ENCODE data around the gene ADARB2.
"Not testable (repeated sequence)": the region's sequence is repeated elsewhere in the genome, so short reads cannot be mapped to it uniquely, and the experiment has no call there.

The ADARB2 gene

GRCh38 chr10:1401071-1401965 is 336.0 kb downstream of the ADARB2 start:
- no peak for DNase-seq

DNA sequence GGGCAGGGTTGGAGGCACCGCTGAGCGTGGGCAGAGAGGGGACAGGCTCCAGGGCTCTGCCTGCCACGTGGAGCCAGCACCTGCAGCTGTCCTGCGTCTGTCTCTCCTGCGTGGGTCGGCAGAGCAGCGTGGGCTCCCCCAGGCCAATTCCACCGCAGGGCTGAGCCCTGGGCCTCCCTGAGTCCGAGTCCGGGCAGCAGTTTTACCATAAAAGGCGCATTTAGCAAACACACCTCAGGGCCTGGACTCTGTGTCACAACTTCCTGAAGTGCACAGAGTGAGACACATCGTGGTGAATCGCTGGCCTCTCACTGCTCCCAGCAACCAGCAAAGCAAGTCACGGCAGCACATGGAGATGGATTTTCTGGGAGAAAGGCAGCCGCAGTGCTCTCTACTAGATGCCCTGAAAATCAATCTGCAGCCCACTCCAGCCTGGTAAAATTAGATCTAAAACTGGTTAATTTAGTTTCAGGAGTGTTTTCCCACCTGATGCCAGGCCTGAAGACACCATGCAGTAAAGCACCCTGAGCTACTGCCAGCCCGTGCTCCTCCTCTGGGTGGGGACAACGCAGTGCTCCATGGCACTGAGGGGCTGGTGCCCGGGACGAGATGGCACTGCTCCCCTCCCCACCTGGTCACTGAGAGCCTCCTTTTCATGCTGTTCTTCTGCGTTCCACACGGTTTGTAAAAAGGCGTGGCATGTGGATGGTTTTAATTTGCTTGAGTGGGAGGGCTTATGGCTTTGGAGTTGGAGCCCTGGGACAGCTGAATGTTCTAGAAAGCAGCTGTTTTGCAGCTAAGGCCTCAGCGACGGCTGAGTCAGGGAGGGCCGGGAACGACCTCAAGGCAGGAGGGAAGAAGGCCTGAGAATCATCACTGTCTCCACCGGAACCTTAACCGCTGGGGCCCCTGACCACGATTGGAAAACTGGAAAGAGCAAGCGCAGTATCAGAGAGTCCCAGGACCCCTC is 336.9 kb downstream of the ADARB2 start:
- no peak for DNase-seq

GRCh38 chr10:1399431-1400100 is 337.8 kb downstream of the ADARB2 start:
- DNase-seq = no peak

GRCh38 chr10:1398626-1399410 is 338.5 kb downstream of the ADARB2 start:
- no peak for DNase-seq

- not testable (repeated sequence) for DNase-seq
These were observed 339.2 kb downstream of the ADARB2 start for GRCh38 chr10:1398116-1398515.

- no peak for DNase-seq
These were observed 341.1 kb downstream of the ADARB2 start for GRCh38 chr10:1396297-1396635.

DNA sequence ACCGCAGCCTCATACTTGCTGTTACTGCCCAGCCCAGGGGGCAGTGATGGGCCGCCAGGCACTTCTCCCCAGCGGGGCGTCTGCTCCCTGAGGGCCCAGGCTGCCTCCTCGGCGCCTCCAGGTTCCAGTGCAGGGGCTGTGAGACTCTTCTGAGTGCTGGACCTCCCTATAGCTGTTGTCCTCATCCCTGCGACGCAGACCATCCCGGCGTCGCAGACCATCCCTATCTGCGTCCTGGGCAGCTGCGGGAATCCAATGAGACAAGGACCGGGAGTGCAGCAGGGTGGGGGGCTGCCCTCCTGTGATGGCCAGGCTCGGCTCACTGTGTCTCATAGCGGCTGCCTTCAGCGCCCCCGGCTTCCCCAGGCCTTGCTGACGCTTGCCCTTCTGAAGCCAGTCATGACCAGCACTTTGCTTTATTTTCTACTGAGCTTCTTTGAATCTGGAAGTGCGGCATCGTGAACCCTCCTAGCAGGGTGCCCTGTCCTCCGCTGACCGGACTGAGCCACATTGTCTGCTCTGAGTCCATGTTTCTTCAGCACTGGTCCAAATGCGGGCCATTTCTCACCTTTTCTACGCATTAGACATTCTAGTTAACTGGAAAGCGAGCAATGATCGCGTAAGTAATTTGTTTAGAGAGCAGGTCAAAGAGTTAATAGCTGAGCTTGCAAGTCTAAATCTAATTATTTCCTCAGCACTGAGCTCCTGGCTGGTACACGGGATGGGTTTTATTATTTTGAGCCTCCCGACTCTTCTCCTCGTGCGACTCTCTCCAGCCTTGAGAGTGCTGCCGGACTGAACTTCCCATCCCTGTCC is 341.6 kb downstream of the ADARB2 start:
- DNase-seq = no peak

DNA sequence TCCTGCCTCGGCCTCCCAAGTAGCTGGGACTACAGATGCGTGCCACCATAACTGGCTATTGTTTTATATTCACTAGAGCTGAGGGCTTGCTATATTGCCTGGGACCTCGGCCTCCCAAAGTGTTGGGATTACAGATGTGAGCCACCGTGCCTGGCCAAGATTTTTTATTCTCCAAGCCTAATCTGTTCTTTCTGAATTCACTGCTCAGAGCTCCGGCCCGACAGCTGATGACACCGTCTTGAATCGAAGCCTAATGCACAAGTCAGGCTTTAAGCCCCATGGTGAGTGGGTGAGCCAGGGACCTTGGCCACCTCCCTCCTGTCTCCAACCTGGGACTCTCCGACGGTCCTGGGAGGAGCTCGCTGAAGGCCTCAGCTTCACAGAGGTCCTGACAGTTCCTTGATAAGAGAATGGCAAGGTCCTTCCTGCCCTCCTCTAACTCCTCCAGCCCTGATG is 342.3 kb downstream of the ADARB2 start:
- no peak for DNase-seq

DNA sequence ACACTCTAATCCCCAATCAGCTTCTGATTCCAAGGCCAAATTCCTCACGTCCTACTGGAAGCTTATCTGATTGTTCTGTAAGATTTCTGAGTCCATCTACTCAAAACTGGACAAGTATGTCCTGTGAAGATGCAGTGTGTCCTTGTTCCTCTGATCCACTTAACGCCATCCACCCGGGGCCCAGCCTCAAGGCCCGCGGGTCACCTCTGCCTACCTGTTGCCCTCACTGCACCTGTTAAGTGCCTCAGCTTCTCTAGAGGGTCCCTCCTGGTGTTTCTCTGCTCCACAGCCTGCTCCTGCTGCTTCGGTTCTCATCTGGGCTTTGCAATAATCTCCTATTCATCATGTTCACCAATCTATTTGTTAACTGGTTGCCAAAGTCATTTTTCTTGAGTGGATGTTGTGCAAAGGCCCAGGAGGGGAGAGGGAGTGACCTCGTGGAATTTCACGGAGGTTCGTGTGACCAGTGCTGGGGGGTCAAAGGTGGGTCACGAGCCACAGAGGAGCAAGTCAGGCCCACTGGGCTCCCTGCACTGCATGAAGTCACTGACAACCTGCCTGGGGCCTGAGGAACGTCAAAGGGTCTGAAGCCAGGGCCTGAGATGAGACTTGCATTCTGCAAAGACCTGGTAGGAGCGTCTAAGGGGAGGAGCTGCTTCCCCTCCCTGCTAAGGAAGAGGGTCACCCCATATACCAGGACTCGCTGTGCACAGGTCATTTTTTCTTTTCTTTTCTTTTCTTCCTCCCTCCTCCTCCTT is 343.0 kb downstream of the ADARB2 start:
- no peak for DNase-seq

GRCh38 chr10:1393481-1393880 is 343.8 kb downstream of the ADARB2 start:
- DNase-seq = no peak

GRCh38 chr10:1392127-1392526 is 345.2 kb downstream of the ADARB2 start:
- no peak for DNase-seq

GRCh38 chr10:1390200-1390599 is 347.1 kb downstream of the ADARB2 start:
- DNase-seq = no peak

DNA sequence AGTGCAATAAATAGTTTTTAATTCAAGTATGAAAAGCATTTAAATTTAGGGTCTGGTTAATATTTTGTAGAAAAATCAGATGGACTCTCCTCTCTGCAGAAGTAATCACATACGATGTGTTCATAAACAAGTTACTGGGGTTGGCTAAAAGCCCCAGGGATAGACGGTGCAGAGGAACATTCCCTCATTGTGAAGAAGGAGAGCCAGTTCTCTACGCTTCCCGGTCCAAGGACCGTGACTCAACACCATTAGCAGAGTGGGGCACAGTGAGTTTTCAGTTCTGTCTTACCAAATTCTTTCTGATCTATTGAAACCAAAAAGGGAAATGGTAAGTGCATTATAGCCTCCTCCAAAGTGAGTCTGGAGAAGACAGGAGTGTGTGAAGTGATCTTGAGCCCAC is 353.3 kb downstream of the ADARB2 start:
- DNase-seq = no peak

GRCh38 chr10:1382711-1383110 is 354.6 kb downstream of the ADARB2 start:
- no peak for DNase-seq

GRCh38 chr10:1381339-1381738 is 356.0 kb downstream of the ADARB2 start:
- no peak for DNase-seq

- no peak for DNase-seq
These were observed 357.1 kb downstream of the ADARB2 start for GRCh38 chr10:1380088-1380671.

DNA sequence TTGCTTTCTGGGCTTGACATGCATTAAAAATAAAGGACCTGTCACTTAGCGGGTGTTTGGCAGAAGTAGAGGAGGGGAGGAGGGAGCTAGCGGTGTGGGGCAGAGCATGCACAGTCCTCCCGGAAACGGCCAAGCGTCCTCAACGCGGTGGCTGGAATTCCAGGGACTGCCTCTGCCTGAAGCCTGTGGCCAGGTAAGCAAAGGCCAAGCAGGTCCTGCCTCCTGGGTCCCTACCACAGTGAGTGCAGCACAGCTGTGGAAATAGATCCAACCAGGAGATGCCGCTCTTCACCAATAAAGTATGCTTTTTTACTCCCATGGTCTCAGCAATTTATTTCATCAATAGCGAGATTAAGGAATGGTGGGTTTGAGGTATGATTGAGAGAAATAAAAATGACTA is 357.7 kb downstream of the ADARB2 start:
- DNase-seq = no peak

DNA sequence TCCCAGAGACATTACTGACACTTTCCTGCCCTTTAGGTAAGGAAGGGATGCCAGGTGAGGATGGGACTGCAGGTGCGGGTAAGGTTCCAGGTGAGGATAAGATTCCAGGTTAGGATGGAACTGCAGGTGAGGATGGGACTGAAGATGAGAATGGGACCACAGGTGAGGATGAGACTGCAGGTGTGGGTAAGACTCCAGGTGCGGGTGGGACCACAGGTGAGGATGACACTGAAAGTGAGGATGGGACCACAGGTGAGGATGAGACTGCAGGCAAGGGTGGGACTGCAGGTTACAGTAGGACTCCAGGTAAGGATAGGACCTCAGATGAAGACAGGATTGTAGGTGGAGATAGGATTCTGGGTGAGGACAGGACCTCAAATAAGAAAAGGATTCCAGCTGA is 358.9 kb downstream of the ADARB2 start:
- DNase-seq = no peak

GRCh38 chr10:1377740-1378397 is 359.5 kb downstream of the ADARB2 start:
- DNase-seq = no peak

DNA sequence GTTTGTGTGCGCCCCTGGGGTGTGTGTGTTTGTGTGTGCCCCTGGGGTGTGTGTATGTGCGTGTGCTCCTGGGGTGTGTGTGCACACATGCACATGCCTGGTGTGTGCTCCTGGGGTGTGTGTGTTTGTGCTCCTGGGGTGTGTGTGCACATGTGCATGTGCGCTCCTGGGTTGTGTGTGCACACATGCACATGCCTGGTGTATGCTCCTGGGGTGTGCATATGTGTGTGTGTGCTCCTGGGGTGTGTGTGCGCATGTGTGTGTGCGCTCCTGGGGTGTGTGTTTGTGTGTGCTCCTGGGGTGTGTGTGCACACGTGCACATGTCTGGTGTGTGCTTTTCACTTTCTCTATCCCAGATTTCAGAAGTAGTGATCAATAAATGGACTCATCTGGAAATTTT is 360.1 kb downstream of the ADARB2 start:
- DNase-seq = no peak

Data from EL (cell line).